MM.1S (cell line): ENCODE results near the gene RNF214.

ENCODE experiments used
- DNase-seq: peaks from one replicate; pipeline ENCODE4 v3.0.0-alpha.2; 2015
- H2AFZ ChIP-seq: fragments of 300-600 bp; sonication (generic); 2 replicates; pipeline ENCODE4 v1.6.0; 2016; ENCODE audit warnings: antibody characterized with exemption, low read length
- H3F3A ChIP-seq: fragments of 300-600 bp; sonication (generic); 2 replicates; pipeline ENCODE4 v1.6.1; 2016; ENCODE audit warnings: mild to moderate bottlenecking, antibody characterized with exemption, low read length, moderate library complexity, mixed read lengths; ENCODE audit not compliant: insufficient read depth
- H3K27ac ChIP-seq: fragments of 300-600 bp; sonication (generic); 2 replicates; pipeline ENCODE4 v1.5.1; 2016; ENCODE audit warnings: mild to moderate bottlenecking, low read length
- H3K27me3 ChIP-seq: fragments of 300-600 bp; sonication (generic); replicated peaks from 2 replicates; pipeline ENCODE4 v1.6.0; 2016; ENCODE audit warnings: low read length; ENCODE audit not compliant: insufficient read depth
- H3K36me3 ChIP-seq: fragments of 300-600 bp; sonication (generic); replicated peaks from 2 replicates; pipeline ENCODE4 v1.6.1; 2016; ENCODE audit warnings: mild to moderate bottlenecking, low read length, mixed read lengths; ENCODE audit not compliant: insufficient read depth
- H3K4me1 ChIP-seq: fragments of 300-600 bp; sonication (generic); 2 replicates; pipeline ENCODE4 v1.6.1; 2016; ENCODE audit warnings: low read length, mixed read lengths
- H3K4me2 ChIP-seq: fragments of 300-600 bp; sonication (generic); 2 replicates; pipeline ENCODE4 v1.6.0; 2016; ENCODE audit warnings: low read depth, low read length
- H3K4me3 ChIP-seq: fragments of 300-600 bp; sonication (generic); 2 replicates; pipeline ENCODE4 v1.5.1; 2016; ENCODE audit warnings: low read length, mixed read lengths
- H3K79me2 ChIP-seq: fragments of 300-600 bp; sonication (generic); 2 replicates; pipeline ENCODE4 v1.6.1; 2016; ENCODE audit warnings: mixed run types, low read length, mixed read lengths
- H3K9ac ChIP-seq: fragments of 300-600 bp; sonication (generic); 2 replicates; pipeline ENCODE4 v1.6.1; 2016; ENCODE audit warnings: low read length, mixed read lengths
- H3K9me2 ChIP-seq: fragments of 300-600 bp; sonication (generic); replicated peaks from 2 replicates; pipeline ENCODE4 v1.6.1; 2016; ENCODE audit warnings: mild to moderate bottlenecking, low read length, mixed read lengths; ENCODE audit not compliant: insufficient read depth
- H3K9me3 ChIP-seq: fragments of 300-600 bp; sonication (generic); replicated peaks from 2 replicates; pipeline ENCODE4 v1.6.1; 2016; ENCODE audit warnings: mild to moderate bottlenecking, low read length, mixed read lengths; ENCODE audit not compliant: insufficient read depth
- H4K20me1 ChIP-seq: fragments of 300-600 bp; sonication (generic); 2 replicates; pipeline ENCODE4 v1.6.1; 2016; ENCODE audit warnings: mild to moderate bottlenecking, low read length, moderate library complexity, mixed read lengths; ENCODE audit not compliant: insufficient read depth
- EZH2 ChIP-seq: fragments of 300-600 bp; sonication (generic); optimal IDR thresholded peaks from 2 replicates; pipeline ENCODE3; 2017; ENCODE audit warnings: low read depth, mild to moderate bottlenecking, antibody characterized with exemption, low read length, mixed read lengths
- EZH2phosphoT487 ChIP-seq: fragments of 300-600 bp; sonication (generic); IDR thresholded peaks from 2 replicates; pipeline ENCODE4 v1.6.1; 2018; ENCODE audit warnings: antibody characterized with exemption, low read length
- TF ChIP-seq, protein P1 (sequence below): fragments of 300-600 bp; sonication (generic); IDR thresholded peaks from 2 replicates; pipeline ENCODE4 v1.5.1; 2016; ENCODE audit warnings: antibody characterized with exemption, low read length, mixed read lengths

RNF214 gene

GRCh38 chr11:117251506-117251905 is 19.0 kb downstream of the RNF214 start:
- Histone ChIP-seq H3K4me3 (no peak overlapping the region), H3K27me3 (no peaks in the 10 kb centered on the region), H3K4me1 (no peaks in the 10 kb centered on the region), H3K27ac (no peak overlapping the region), H3K9me2 (no peaks in the 10 kb centered on the region), H3K9ac (no peak overlapping the region), H3K36me3 (no peaks in the 10 kb centered on the region), H2AFZ (no peak overlapping the region), H3K9me3 (no peaks in the 10 kb centered on the region), H3K4me2 (no peak overlapping the region), H3K79me2 (no peaks in the 10 kb centered on the region), H3F3A (no peaks in the 10 kb centered on the region), H4K20me1 (no peaks in the 10 kb centered on the region)
- no peak for TF ChIP-seq EZH2
- TF ChIP-seq, protein P1, sequence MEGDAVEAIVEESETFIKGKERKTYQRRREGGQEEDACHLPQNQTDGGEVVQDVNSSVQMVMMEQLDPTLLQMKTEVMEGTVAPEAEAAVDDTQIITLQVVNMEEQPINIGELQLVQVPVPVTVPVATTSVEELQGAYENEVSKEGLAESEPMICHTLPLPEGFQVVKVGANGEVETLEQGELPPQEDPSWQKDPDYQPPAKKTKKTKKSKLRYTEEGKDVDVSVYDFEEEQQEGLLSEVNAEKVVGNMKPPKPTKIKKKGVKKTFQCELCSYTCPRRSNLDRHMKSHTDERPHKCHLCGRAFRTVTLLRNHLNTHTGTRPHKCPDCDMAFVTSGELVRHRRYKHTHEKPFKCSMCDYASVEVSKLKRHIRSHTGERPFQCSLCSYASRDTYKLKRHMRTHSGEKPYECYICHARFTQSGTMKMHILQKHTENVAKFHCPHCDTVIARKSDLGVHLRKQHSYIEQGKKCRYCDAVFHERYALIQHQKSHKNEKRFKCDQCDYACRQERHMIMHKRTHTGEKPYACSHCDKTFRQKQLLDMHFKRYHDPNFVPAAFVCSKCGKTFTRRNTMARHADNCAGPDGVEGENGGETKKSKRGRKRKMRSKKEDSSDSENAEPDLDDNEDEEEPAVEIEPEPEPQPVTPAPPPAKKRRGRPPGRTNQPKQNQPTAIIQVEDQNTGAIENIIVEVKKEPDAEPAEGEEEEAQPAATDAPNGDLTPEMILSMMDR: no peak
- no peak for TF ChIP-seq EZH2phosphoT487
- no peak for DNase-seq

DNA sequence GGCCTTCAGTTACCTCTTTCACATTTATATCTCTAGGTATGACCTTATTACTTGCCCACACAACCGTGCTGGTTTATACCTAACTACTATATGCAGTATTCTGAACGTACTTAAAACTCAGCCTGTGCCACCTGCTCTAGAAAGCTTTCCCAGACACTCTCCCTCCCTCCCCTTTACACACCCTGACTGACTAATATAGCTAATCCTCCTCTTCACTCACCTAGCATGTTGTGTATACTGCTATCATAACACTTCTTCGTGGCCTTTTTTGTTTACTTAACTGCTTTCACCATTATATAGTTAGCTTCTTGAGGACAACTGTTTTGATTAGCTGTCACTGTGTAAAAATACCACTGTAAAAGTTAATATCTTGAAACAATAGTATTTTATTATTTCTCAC is 23.5 kb downstream of the RNF214 start:
- H3K9me3 ChIP-seq: no peaks in the 10 kb centered on the region
- no peaks in the 10 kb centered on the region for H3K36me3 ChIP-seq
- no peak overlapping the region for H2AFZ ChIP-seq
- H3K4me3 ChIP-seq: no peak overlapping the region
- no peaks in the 10 kb centered on the region for H3K27me3 ChIP-seq
- no peak overlapping the region for H3K9ac ChIP-seq
- no peaks in the 10 kb centered on the region for H3K79me2 ChIP-seq
- H3K4me2 ChIP-seq: no peak overlapping the region
- DNase-seq: no peak
- H3F3A ChIP-seq: no peaks in the 10 kb centered on the region
- no peaks in the 10 kb centered on the region for H4K20me1 ChIP-seq
- H3K9me2 ChIP-seq: no peaks in the 10 kb centered on the region
- H3K27ac ChIP-seq: no peak overlapping the region
- H3K4me1 ChIP-seq: no peaks in the 10 kb centered on the region
- no peak for TF ChIP-seq EZH2

DNA sequence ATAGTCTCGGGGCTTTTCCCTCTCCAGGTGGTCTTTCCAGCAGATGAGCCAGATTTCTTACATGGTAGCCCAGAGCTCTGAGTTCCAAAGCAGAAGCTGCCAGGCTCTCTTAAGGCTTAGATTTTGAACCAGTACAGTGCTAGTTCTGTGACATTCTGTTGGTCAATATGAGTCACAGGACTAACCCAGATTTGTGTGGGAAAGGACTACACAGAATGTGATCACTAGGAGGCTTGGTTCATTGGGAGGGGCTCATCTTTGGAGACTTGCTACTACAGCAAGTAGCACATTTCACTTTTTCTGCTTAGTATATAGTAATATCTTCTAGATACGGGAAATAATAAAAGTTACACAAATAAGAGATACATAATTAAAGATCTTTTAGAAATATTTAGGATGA is 24.1 kb downstream of the RNF214 start:
- Histone ChIP-seq H2AFZ (no peak overlapping the region), H3K27me3 (no peaks in the 10 kb centered on the region), H3K9me3 (no peaks in the 10 kb centered on the region), H3K9me2 (no peaks in the 10 kb centered on the region), H3F3A (no peaks in the 10 kb centered on the region), H3K9ac (no peak overlapping the region), H3K36me3 (no peaks in the 10 kb centered on the region), H3K27ac (no peak overlapping the region), H3K4me2 (no peak overlapping the region), H4K20me1 (no peaks in the 10 kb centered on the region), H3K4me1 (no peaks in the 10 kb centered on the region), H3K79me2 (no peaks in the 10 kb centered on the region), H3K4me3 (no peak overlapping the region)
- no peak for DNase-seq
- TF ChIP-seq EZH2: no peak
- TF ChIP-seq, protein P1: no peak
- TF ChIP-seq EZH2phosphoT487: no peak

- no peaks in the 10 kb centered on the region for H4K20me1 ChIP-seq
- H3K79me2 ChIP-seq: no peaks in the 10 kb centered on the region
- no peak overlapping the region for H3K9ac ChIP-seq
- no peaks in the 10 kb centered on the region for H3F3A ChIP-seq
- no peak for DNase-seq
- no peak overlapping the region for H3K4me3 ChIP-seq
- H3K27me3 ChIP-seq: no peaks in the 10 kb centered on the region
- no peaks in the 10 kb centered on the region for H3K4me1 ChIP-seq
- H3K36me3 ChIP-seq: no peaks in the 10 kb centered on the region
- no peak overlapping the region for H3K4me2 ChIP-seq
- no peaks in the 10 kb centered on the region for H3K9me2 ChIP-seq
- no peak overlapping the region for H3K27ac ChIP-seq
- H2AFZ ChIP-seq: no peak overlapping the region
- H3K9me3 ChIP-seq: no peaks in the 10 kb centered on the region
- TF ChIP-seq EZH2phosphoT487: no peak
- no peak for TF ChIP-seq EZH2
- TF ChIP-seq, protein P1: no peak
Measured at GRCh38 chr11:117258576-117258975, 26.1 kb downstream of the RNF214 start.
